ENCODE results near the gene SEC61B.

Gene SEC61B

GRCh38 chr9:99269416-99269815 lies 47.3 kb downstream of the SEC61B start:
- TF ChIP-seq TAF1 (IDR thresholded peaks at IDR 0.05; ENCODE audit: borderline replicate concordance, insufficient read depth, low read length) (no peak), SIN3A (IDR thresholded peaks at IDR 0.05; ENCODE audit: borderline replicate concordance, insufficient read depth, low read length) (no peak), FOXP2 (optimal IDR thresholded peaks at IDR 0.05; ENCODE audit: borderline replicate concordance, extremely low read depth, extremely low read length, insufficient read depth) (no peak), POLR2AphosphoS5 (IDR thresholded peaks at IDR 0.05; ENCODE audit: low read depth, low read length) (no peak), REST (IDR thresholded peaks at IDR 0.05; ENCODE audit: insufficient read depth in 1 of 2, low read depth in 2 of 2, low read length in 2 of 2) (no peak)

GRCh38 chr9:99270491-99270890 lies 48.4 kb downstream of the SEC61B start:
- TF ChIP-seq TAF1 (IDR thresholded peaks at IDR 0.05; ENCODE audit: borderline replicate concordance, insufficient read depth, low read length) (no peak), POLR2AphosphoS5 (IDR thresholded peaks at IDR 0.05; ENCODE audit: low read depth, low read length) (no peak), SIN3A (IDR thresholded peaks at IDR 0.05; ENCODE audit: borderline replicate concordance, insufficient read depth, low read length) (no peak)

GRCh38 chr9:99272836-99273235 lies 50.8 kb downstream of the SEC61B start:
- TF ChIP-seq REST (IDR thresholded peaks at IDR 0.05; ENCODE audit: insufficient read depth in 1 of 2, low read depth in 2 of 2, low read length in 2 of 2) (no peak), FOXP2 (optimal IDR thresholded peaks at IDR 0.05; ENCODE audit: borderline replicate concordance, extremely low read depth, extremely low read length, insufficient read depth) (no peak), SIN3A (IDR thresholded peaks at IDR 0.05; ENCODE audit: borderline replicate concordance, insufficient read depth, low read length) (no peak), POLR2AphosphoS5 (IDR thresholded peaks at IDR 0.05; ENCODE audit: low read depth, low read length) (no peak), TAF1 (IDR thresholded peaks at IDR 0.05; ENCODE audit: borderline replicate concordance, insufficient read depth, low read length) (no peak)

DNA sequence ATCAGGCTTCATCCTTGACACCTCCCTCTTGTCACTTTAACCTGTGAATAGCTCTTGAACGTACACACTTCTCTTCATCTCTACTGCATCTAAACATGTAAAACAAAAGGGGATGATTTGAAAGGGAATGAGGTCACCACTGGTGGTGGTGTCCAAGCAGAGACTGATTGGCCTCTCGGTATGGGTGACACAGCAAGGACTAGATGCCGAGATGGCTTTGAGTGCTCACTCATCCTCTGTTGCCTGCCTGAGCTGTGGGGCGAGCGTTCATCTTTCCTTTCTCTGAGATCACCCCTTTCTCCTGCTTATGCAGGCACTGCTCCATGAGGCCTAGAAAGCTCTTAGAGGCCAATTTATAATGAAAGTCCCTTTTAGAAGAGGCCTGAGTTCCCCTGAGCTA lies 51.9 kb downstream of the SEC61B start:
- TF ChIP-seq TAF1 (IDR thresholded peaks at IDR 0.05; ENCODE audit: borderline replicate concordance, insufficient read depth, low read length): no peak
- no peak for TF ChIP-seq FOXP2 (optimal IDR thresholded peaks at IDR 0.05; ENCODE audit: borderline replicate concordance, extremely low read depth, extremely low read length, insufficient read depth)
- TF ChIP-seq SIN3A (IDR thresholded peaks at IDR 0.05; ENCODE audit: borderline replicate concordance, insufficient read depth, low read length): no peak
- TF ChIP-seq REST (IDR thresholded peaks at IDR 0.05; ENCODE audit: insufficient read depth in 1 of 2, low read depth in 2 of 2, low read length in 2 of 2): no peak
- TF ChIP-seq POLR2AphosphoS5 (IDR thresholded peaks at IDR 0.05; ENCODE audit: low read depth, low read length): no peak

DNA sequence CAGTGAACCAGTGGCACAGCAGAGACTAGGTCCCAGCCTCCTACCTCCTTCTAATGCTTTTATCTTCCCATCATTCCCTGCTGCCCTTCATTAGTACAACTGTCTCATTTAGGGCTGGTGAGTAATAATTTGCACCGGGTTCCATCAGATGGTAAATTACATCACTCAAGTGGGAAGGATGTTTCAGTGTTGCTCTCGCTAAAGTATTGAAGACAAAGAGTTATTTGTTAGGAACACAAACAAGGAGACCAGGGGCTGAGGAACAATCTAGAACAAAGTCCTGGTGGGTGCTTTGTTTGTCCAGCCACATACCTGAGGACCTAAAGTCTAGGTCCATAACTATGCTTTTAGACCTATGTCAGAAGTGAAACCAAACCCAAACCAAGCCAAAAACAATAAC lies 52.4 kb downstream of the SEC61B start:
- TF ChIP-seq SIN3A (IDR thresholded peaks at IDR 0.05; ENCODE audit: borderline replicate concordance, insufficient read depth, low read length): no peak
- no peak for TF ChIP-seq REST (IDR thresholded peaks at IDR 0.05; ENCODE audit: insufficient read depth in 1 of 2, low read depth in 2 of 2, low read length in 2 of 2)
- TF ChIP-seq FOXP2 (optimal IDR thresholded peaks at IDR 0.05; ENCODE audit: borderline replicate concordance, extremely low read depth, extremely low read length, insufficient read depth): no peak
- TF ChIP-seq POLR2AphosphoS5 (IDR thresholded peaks at IDR 0.05; ENCODE audit: low read depth, low read length): no peak
- TF ChIP-seq TAF1 (IDR thresholded peaks at IDR 0.05; ENCODE audit: borderline replicate concordance, insufficient read depth, low read length): no peak
